ENCODE data around the gene GMEB1. TPM values are rescaled to one million over a fixed set of nuclear protein-coding genes. Genes with fewer than 3 reads are reported as not detected.

GMEB1 gene
- total and polyA plus RNA-seq, 10 of the 15 experiments (the other 5 are each of a cell fraction or from before 2014, with no cell fraction given), result 4.9 to 17.6 (median 9.4) TPM

- no peak for TF ChIP-seq ATF3 (IDR thresholded peaks at IDR 0.05; ENCODE audit: borderline replicate concordance, extremely low read depth, low read depth, low read length)
Observed at GRCh38 chr1:28718586-28719331, 50.2 kb downstream of the GMEB1 start (continued).

- ATAC-seq (no peak), FAIRE-seq (no peak), DNase-seq (ENCODE audit: low read depth, low spot score) (no peak)
- intact Hi-C loops (cut with micrococcal nuclease; ENCODE audit: unreplicated experiment), result no loop called here
- ChIA-PET SMC1A (ENCODE audit: uncharacterized antibody, unreplicated experiment) (interaction anchor here (1.2 kb wide), 1 partner anchor 17 kb away, joined by 3 read pairs; the partner anchor contains the start of gene YTHDF2), POLR2A (interaction anchor here (1.0 kb wide), 1 partner anchor 46 kb away, joined by 3 read pairs; no protein-coding TSS in a partner anchor), RAD21 (ENCODE audit: unreplicated experiment) (interaction anchor here (1.5 kb wide), 1 partner anchor 158 kb away, joined by 5 read pairs; no protein-coding TSS in a partner anchor), CTCF (interaction anchor here (0.7 kb wide), 1 partner anchor 158 kb away, joined by 3 read pairs; no protein-coding TSS in a partner anchor)
- H2AFZ ChIP-seq (ENCODE audit: control insufficient read depth, low read depth, low read length), result no peak overlapping the region
- H3K9ac ChIP-seq (ENCODE audit: control insufficient read depth, insufficient read depth, low read length), result no peak overlapping the region
- no peak overlapping the region for H3K4me2 ChIP-seq (ENCODE audit: control insufficient read depth, insufficient read depth)
- no peaks in the 10 kb centered on the region for H3K27me3 ChIP-seq (replicated peaks in 1 of 2; ENCODE audit: control insufficient read depth in 2 of 2, insufficient read depth in 2 of 2, low read length in 1 of 2)
- no peak overlapping the region for H3K27ac ChIP-seq (ENCODE audit: control insufficient read depth, insufficient read depth)
- no peaks in the 10 kb centered on the region for H4K20me1 ChIP-seq (ENCODE audit: control insufficient read depth, insufficient read depth)
- H3K4me3 ChIP-seq, result no peak overlapping the region
- H3K79me2 ChIP-seq (ENCODE audit: control insufficient read depth, insufficient read depth, low read length), result no peaks in the 10 kb centered on the region
- peaks cover 1 to 3% of the 10 kb centered on the region in 2 experiments for H3K36me3 ChIP-seq (ENCODE audit: control insufficient read depth in 2 of 2, insufficient read depth in 2 of 2, low read length in 1 of 2)
- in situ Hi-C loops (cut with MboI), result no loop called here
- no peak for TF ChIP-seq TCF3 (IDR thresholded peaks at IDR 0.05; ENCODE audit: borderline replicate concordance, insufficient read depth, low read depth, low read length)
- no peak for TF ChIP-seq MYC (IDR thresholded peaks at IDR 0.05; ENCODE audit: insufficient read depth, insufficient read length, insufficient replicate concordance, low read length, severe bottlenecking)
- no peak for TF ChIP-seq TCF7 (IDR thresholded peaks at IDR 0.05; ENCODE audit: borderline replicate concordance)
- H3K9me3 ChIP-seq (replicated peaks; ENCODE audit: control insufficient read depth, insufficient read depth, low read length), result no peaks in the 10 kb centered on the region
- no TSS peak for BruUV-seq (replicated peaks)
- no peaks in the 10 kb centered on the region for H3K4me1 ChIP-seq (ENCODE audit: control insufficient read depth, insufficient read depth, low read length)
Observed at GRCh38 chr1:28719332-28719619, 50.7 kb downstream of the GMEB1 start.

Data from GM12878 (cell line).